HG03565 (cell line): ENCODE data around the gene AKAP5.

Source experiments
- ATAC-seq: cut with Tn5 transposase; IDR thresholded peaks from one replicate; pipeline ENCODE4 v1.9.1; 2021; ENCODE audit warnings: mild to moderate bottlenecking, moderate library complexity; ENCODE audit not compliant: unreplicated experiment

Gene AKAP5

GRCh38 chr14:64459405-64460136, 5.7 kb upstream of the AKAP5 start:
- no peak for ATAC-seq

- ATAC-seq = no peak
These were observed 4.1 kb upstream of the AKAP5 start for GRCh38 chr14:64461221-64461620.

GRCh38 chr14:64463195-64463594, 2.1 kb upstream of the AKAP5 start:
- ATAC-seq = no peak

GRCh38 chr14:64463873-64464272, 1.4 kb upstream of the AKAP5 start:
- ATAC-seq = no peak

- no peak for ATAC-seq
These were observed 648 bp upstream of the AKAP5 start for GRCh38 chr14:64464651-64465050.

GRCh38 chr14:64465831-64466554, 694 bp downstream of the AKAP5 start:
- ATAC-seq = no peak

- no peak for ATAC-seq
These were observed 1.8 kb downstream of the AKAP5 start for GRCh38 chr14:64467101-64467500.

GRCh38 chr14:64467566-64467965, 2.3 kb downstream of the AKAP5 start:
- no peak for ATAC-seq

- no peak for ATAC-seq
These were observed 3.2 kb downstream of the AKAP5 start for GRCh38 chr14:64468451-64468850.

- no peak for ATAC-seq
These were observed 8.7 kb downstream of the AKAP5 start for GRCh38 chr14:64474041-64474440.

- ATAC-seq = no peak
These were observed 9.4 kb downstream of the AKAP5 start for GRCh38 chr14:64474698-64475097.

GRCh38 chr14:64475585-64476273, 10.4 kb downstream of the AKAP5 start:
- no peak for ATAC-seq

- ATAC-seq = no peak
These were observed 11.1 kb downstream of the AKAP5 start for GRCh38 chr14:64476438-64476837.

- no peak for ATAC-seq
These were observed 13.4 kb downstream of the AKAP5 start for GRCh38 chr14:64478634-64479250.

- ATAC-seq = no peak
These were observed 23.3 kb downstream of the AKAP5 start for GRCh38 chr14:64488590-64489099.

- ATAC-seq = no peak
These were observed 26.3 kb downstream of the AKAP5 start for GRCh38 chr14:64491637-64492036.

- ATAC-seq = no peak
These were observed 28.2 kb downstream of the AKAP5 start for GRCh38 chr14:64493455-64493854.

- no peak for ATAC-seq
These were observed 30.0 kb downstream of the AKAP5 start for GRCh38 chr14:64495252-64495651.

- ATAC-seq = no peak
These were observed 31.5 kb downstream of the AKAP5 start for GRCh38 chr14:64496764-64497163.

GRCh38 chr14:64500088-64500487, 34.8 kb downstream of the AKAP5 start:
- no peak for ATAC-seq
